ENCODE data around the gene CHRNB4. TPM values are rescaled to one million over a fixed set of nuclear protein-coding genes. Genes with fewer than 3 reads are reported as not detected.

The CHRNB4 gene
- total RNA-seq, 1 donor from 2014 or later, result not detected

- intact Hi-C loops (cut with micrococcal nuclease), result no loop called here
These were observed 28.0 kb upstream of the CHRNB4 start for GRCh38 chr15:78668987-78669386.

DNA sequence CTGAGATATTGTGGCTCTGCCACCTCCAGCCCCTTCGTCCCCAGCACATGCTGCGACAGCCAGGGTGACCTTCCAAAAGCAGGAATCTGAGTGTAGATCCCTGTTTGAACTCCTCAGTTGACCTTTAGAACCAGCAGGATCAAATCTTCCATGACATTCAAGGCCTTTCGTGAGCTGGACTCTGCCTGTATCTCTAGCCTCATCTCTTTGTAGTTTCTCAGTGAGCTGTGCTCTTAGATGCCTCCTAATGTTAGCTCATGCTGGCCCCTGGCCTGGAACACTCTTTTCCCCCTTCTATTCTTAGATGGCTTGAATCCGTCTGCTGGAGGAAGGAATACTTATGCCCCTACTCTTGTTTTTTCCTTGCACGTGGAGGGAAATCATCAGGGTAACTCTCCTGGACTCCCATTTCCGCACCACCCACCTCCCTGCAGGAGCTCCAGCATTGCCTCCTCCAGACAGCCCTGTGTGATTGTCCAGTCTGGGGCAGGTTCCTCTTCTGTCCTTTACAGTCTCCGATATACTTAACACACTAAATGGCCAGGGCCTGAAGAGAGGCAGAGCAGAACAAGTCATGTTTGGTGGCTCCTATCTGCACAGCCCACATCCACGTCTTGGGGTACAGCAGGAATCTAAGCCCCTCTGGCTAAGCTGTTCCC, 26.7 kb upstream of the CHRNB4 start:
- intact Hi-C loops (cut with micrococcal nuclease), result no loop called here

DNA sequence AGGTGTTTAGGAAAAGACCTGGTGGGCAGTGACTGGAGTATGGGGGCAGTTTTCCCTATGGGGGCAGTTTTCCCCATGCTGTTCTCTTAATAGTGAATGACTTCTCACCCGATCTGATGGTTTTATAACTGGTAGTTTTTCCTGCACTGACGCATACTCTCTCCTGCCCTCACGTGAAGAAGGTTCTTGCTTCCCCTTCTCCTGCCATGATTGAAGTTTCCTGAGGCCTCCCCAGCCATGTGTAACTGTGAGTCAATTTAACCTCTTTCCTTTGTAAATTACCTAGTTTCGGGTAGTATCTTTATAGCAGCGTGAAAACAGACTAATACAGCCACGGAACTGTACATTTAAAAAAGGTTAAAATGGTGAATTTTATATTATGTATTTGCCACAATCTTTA, 25.0 kb upstream of the CHRNB4 start:
- intact Hi-C loops (cut with micrococcal nuclease), result no loop called here

DNA sequence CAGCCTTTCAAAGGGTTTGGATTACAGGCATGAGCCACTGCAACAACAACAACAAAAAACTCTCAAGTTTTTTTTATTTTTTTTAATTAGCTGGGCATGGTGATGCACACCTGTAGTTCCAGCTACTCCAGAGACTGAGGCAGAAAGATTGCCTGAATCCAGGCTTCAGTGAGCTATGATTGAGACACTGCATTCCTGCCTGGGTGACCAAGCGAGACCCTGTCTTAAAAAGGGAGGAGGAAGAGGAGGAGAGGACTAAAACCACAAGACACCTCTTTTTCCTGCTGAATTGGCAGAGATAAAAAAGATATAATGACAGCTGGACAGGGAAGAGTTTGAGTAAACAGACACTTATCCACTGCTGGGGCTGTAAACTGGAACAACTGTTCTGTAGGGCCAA, 22.7 kb upstream of the CHRNB4 start:
- intact Hi-C loops (cut with micrococcal nuclease), result no loop called here

GRCh38 chr15:78662028-78662427, 21.0 kb upstream of the CHRNB4 start:
- intact Hi-C loops (cut with micrococcal nuclease), result no loop called here

DNA sequence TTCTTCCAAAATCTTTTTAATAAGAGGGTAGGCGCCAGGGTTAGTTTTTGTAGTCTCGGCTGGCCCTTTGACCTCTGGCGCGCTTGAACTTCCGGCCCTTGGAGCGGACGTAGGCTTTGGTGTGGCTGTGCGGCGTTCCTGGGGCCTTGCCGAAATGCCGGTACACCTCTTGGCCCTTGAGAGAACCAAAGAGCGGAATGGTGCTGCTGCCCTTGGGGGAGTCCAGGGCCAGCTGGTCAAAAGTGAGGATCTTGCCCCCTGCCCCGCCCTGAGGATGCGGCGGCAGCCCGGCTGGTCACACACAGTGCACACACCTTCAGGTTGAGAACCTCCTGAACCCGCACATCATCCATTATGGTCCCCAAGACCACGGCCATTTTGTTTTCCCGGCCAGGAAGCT, 20.0 kb upstream of the CHRNB4 start:
- intact Hi-C loops (cut with micrococcal nuclease), result no loop called here

- intact Hi-C loops (cut with micrococcal nuclease), result no loop called here
These were observed 19.6 kb upstream of the CHRNB4 start for GRCh38 chr15:78660584-78660983.

- intact Hi-C loops (cut with micrococcal nuclease), result no loop called here
These were observed 17.8 kb upstream of the CHRNB4 start for GRCh38 chr15:78658823-78659222.

GRCh38 chr15:78654272-78654671, 13.3 kb upstream of the CHRNB4 start:
- intact Hi-C loops (cut with micrococcal nuclease), result no loop called here

GRCh38 chr15:78651930-78652615, 11.1 kb upstream of the CHRNB4 start:
- intact Hi-C loops (cut with micrococcal nuclease), result no loop called here

- intact Hi-C loops (cut with micrococcal nuclease), result no loop called here
These were observed 10.0 kb upstream of the CHRNB4 start for GRCh38 chr15:78651007-78651406.

GRCh38 chr15:78650022-78650421, 9.0 kb upstream of the CHRNB4 start:
- intact Hi-C loops (cut with micrococcal nuclease), result no loop called here

DNA sequence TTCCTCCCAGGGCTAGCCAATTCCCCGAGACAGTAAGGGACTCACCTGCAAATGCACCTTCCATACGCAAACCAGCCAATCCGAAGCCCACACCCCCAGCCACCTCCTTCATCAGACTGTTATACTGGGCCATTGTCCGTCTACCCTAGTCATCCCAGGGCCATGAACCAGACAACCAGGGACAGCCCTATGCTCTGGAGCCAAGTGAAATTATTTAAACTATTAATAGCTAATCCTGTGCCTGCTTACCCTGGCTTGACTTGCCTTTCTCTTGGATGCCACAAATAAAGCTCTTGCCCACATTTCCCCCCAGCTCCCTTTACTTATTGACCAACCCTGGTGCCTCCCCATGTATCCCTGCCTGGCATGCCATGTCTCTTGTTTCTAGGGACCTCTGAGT, 4.0 kb upstream of the CHRNB4 start:
- intact Hi-C loops (cut with micrococcal nuclease), result no loop called here

GRCh38 chr15:78642331-78642730, 1.3 kb upstream of the CHRNB4 start:
- intact Hi-C loops (cut with micrococcal nuclease), result no loop called here

- intact Hi-C loops (cut with micrococcal nuclease), result no loop called here
These were observed 802 bp upstream of the CHRNB4 start for GRCh38 chr15:78641749-78642275.

- intact Hi-C loops (cut with micrococcal nuclease), result no loop called here
These were observed 396 bp downstream of the CHRNB4 start for GRCh38 chr15:78640527-78641101.

DNA sequence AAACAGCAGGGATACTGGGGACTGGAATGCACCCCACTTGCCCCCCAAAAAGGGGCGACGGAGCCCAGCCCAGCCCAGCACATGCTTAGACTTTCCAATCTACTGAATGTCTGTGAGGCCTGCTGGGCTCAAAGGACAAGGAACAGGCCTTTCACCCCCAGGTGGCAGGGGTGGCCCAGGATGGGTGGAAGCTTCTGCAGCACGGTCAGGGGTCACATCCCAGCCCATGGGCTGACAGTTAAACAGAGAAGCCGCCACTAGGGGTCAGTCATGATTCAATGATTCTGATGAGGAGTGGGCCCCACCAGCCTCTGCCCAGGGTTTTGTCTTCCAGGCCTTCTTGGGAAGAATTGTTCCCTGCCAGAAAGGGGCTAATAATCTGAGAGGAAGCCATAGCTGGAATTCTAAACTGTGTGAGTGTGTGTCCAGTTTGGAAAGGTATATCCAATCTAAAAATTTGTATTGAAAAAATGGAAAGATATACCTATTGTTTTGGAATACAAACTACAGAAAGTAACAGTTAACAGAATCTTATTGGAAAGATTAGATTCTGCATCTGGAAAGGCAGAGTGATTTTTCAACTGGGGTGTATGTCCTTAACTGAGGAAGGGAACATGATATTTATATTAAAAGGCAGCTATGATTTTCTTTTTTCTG, 2.2 kb downstream of the CHRNB4 start:
- intact Hi-C loops (cut with micrococcal nuclease), result loop anchor here (5.0 kb wide), 1 partner anchor 69 kb away; no protein-coding TSS in a partner anchor

- intact Hi-C loops (cut with micrococcal nuclease), result loop anchor here (5.0 kb wide), 1 partner anchor 69 kb away; no protein-coding TSS in a partner anchor
These were observed 3.1 kb downstream of the CHRNB4 start for GRCh38 chr15:78637776-78638435.

- intact Hi-C loops (cut with micrococcal nuclease), result loop anchor here (5.0 kb wide), 1 partner anchor 71 kb away; no protein-coding TSS in a partner anchor
These were observed 4.6 kb downstream of the CHRNB4 start for GRCh38 chr15:78636378-78636859.

DNA sequence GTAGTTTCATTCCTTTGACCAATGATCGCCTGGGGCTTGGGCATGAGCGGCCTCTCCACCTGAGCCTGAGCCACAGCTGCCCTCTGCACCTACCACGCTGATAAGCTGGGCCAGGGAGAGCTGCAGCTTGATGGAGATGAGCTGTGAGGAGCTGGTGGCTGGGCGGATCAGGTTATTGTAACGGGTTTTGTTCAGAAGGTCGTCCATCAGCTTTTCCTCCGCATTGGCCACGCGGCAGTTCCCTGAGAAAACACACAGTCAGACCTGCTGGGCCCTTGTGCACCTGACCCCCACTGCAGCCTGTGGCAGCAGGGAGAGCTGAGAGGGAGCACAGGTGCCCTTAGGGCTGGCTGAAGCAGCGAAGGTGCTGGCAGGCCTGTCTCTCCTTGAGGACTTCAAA, 5.7 kb downstream of the CHRNB4 start:
- intact Hi-C loops (cut with micrococcal nuclease), result loop anchor here (5.0 kb wide), 1 partner anchor 72 kb away; no protein-coding TSS in a partner anchor
